Body of pancreas (tissue), 4 donors: ENCODE measurements around the gene ADIPOR2.

ENCODE experiments used
- POLR2A ChIP-seq, 3 donors: fragments of 450-650 bp; IDR thresholded peaks; one replicate each; pipeline ENCODE4 v1.6.1; 2016; ENCODE audit warnings: antibody characterized with exemption in 3 of 3, mild to moderate bottlenecking in 2 of 3
- TF ChIP-seq, protein P1 (sequence below), 7 experiments: fragments of 450-650 bp in 4 of 7; fragments of 200-600 bp in 3 of 7; sonication (generic) in 3 of 7; IDR thresholded peaks; one replicate each; pipeline ENCODE4 v1.5.1; 2016 to 2019; ENCODE audit warnings: antibody characterized with exemption in 7 of 7

DNA sequence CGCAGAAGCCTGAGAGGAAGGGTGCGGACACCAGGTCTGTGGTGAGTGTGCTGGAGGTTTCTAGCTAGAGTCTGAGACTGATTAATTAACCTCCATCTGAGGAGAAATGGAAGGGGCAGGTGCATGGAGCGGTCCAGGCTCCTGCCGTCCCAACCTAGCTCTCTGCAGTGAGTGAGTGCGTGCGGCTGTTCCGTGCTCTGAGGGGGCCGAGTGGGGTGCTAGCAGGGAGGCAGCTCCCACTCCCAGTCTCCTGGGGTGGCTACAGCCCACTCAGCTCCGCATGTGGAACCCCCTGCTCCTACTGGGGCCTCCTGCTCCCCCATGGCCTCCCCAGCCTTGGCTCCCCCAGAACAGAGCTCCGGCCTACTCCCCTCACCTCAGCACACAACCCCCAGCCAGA is 132.4 kb downstream of the ADIPOR2 start:
- TF ChIP-seq, protein P1, sequence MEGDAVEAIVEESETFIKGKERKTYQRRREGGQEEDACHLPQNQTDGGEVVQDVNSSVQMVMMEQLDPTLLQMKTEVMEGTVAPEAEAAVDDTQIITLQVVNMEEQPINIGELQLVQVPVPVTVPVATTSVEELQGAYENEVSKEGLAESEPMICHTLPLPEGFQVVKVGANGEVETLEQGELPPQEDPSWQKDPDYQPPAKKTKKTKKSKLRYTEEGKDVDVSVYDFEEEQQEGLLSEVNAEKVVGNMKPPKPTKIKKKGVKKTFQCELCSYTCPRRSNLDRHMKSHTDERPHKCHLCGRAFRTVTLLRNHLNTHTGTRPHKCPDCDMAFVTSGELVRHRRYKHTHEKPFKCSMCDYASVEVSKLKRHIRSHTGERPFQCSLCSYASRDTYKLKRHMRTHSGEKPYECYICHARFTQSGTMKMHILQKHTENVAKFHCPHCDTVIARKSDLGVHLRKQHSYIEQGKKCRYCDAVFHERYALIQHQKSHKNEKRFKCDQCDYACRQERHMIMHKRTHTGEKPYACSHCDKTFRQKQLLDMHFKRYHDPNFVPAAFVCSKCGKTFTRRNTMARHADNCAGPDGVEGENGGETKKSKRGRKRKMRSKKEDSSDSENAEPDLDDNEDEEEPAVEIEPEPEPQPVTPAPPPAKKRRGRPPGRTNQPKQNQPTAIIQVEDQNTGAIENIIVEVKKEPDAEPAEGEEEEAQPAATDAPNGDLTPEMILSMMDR (IDR thresholded peaks at IDR 0.05) = no peak
- no peak for TF ChIP-seq POLR2A (IDR thresholded peaks at IDR 0.05)
